Vagina (tissue), 2 donors: ENCODE data around the gene MTMR12. TPM values are rescaled to one million over a fixed set of nuclear protein-coding genes. Genes with fewer than 3 reads are reported as not detected.

Source experiments
- DNase-seq, 2 donors: peaks; one replicate each; pipeline ENCODE4 v3.0.0-alpha.2; 2017; ENCODE audit errors: extremely low spot score in 2 of 2
- H3K27ac ChIP-seq: fragments of 200-600 bp; sonication (generic); one replicate; pipeline ENCODE4 v1.5.1; 2019
- H3K27me3 ChIP-seq: fragments of 200-600 bp; sonication (generic); one replicate; pipeline ENCODE4 v1.5.1; 2019
- H3K36me3 ChIP-seq, 2 donors: fragments of 200-600 bp; sonication (generic); one replicate each; pipeline ENCODE4 v1.5.1; 2017 to 2019
- H3K4me1 ChIP-seq: fragments of 200-600 bp; sonication (generic); one replicate; pipeline ENCODE4 v1.5.1; 2019
- H3K4me3 ChIP-seq, 2 donors: fragments of 200-600 bp; sonication (generic); 1 replicate in 1 of 2; 2 replicates in 1 of 2; pipeline ENCODE4 v1.5.1; 2016 to 2019
- H3K9me3 ChIP-seq: fragments of 200-600 bp; sonication (generic); one replicate; pipeline ENCODE4 v1.5.1; 2019
- CTCF ChIP-seq, 3 experiments: fragments of 450-650 bp in 2 of 3; fragments of 200-600 bp in 1 of 3; sonication (generic) in 1 of 3; IDR thresholded peaks; one replicate each; pipeline ENCODE4 v1.5.1; 2017 to 2019; ENCODE audit warnings: antibody characterized with exemption in 3 of 3, mild to moderate bottlenecking in 2 of 3, moderate library complexity in 2 of 3
- POLR2A ChIP-seq, 2 donors: fragments of 450-650 bp; IDR thresholded peaks; one replicate each; pipeline ENCODE4 v1.6.1; 2017; ENCODE audit warnings: antibody characterized with exemption in 2 of 2, mild to moderate bottlenecking in 2 of 2, moderate library complexity in 2 of 2
- POLR2AphosphoS5 ChIP-seq, 2 donors: sonication (generic); formaldehyde crosslinking; IDR thresholded peaks; one replicate each; pipeline ENCODE4 v1.9.0; 2017; ENCODE audit warnings: antibody characterized with exemption in 2 of 2, mild to moderate bottlenecking in 2 of 2, low read depth in 1 of 2; ENCODE audit not compliant: insufficient read depth in 1 of 2
- intact Hi-C: fragments of 100-400 bp; cut with DNase I; formaldehyde crosslinking; loops from one replicate; pipeline ENCODE4 v1.15.1; 2023
- total RNA-seq: library from RNA; depleted of rRNA; stranded (reverse); fragments of >200 nt; gene quantifications from one replicate; pipeline ENCODE4 v1.2.3, GENCODE V29; 2016

The MTMR12 gene
- total RNA-seq, 1 donor from 2014 or later: 23.8 TPM

DNA sequence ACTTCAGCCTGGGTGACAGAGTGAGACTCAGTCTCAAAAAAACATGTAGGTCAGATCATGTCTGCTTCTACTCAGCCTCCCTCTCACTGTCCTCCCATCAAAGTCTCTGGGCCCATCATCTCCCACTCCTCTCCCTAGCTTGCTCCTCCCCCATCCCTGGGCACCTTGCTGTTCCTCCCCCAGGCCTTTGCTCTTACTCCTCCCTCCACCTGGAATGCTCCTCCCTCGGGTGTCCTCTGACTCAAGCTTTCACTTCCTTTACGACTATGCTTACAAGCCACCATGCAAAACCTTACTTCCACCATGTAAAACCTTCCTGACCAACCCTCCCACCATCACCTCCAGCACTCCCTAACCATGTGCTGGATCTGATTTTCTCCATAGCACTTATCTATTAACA, 51.5 kb downstream of the MTMR12 start:
- Histone ChIP-seq H3K36me3 (peaks cover 0 to 55% of the 10 kb centered on the region in 2 donors), H3K4me1 (peaks cover 11% of the 10 kb centered on the region), H3K27me3 (no peaks in the 10 kb centered on the region), H3K9me3 (no peaks in the 10 kb centered on the region), H3K4me3 (no peak overlapping the region), H3K27ac (no peak overlapping the region)
- TF ChIP-seq POLR2AphosphoS5 (IDR thresholded peaks at IDR 0.05; ENCODE audit: insufficient read depth in 1 of 2, low read depth in 1 of 2) (no peak), CTCF (IDR thresholded peaks at IDR 0.05) (no peak), POLR2A (IDR thresholded peaks at IDR 0.05) (no peak)
- DNase-seq: no peak
- intact Hi-C loops: no loop called here

DNA sequence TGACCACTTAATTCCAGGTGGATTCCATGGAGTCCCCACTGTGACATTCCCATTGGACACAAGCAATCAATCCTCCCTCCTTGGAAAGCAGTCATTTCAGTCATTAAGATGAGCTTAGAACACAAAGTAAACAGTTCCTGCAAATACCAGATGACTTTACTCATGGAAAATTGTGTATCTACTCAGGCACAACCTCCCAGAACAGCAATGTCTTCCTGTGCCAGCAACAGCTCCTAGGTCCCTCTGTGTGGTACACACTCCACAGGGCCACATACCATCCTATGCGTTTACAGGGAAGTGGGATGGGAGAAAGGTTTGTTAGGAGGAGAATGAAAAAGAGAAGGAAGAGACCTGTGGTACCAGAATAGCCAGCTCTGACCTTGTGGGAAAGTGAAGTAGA, 53.7 kb downstream of the MTMR12 start:
- peaks cover 21% of the 10 kb centered on the region for H3K4me1 ChIP-seq
- no peaks in the 10 kb centered on the region for H3K27me3 ChIP-seq
- no peaks in the 10 kb centered on the region for H3K9me3 ChIP-seq
- H3K27ac ChIP-seq: no peak overlapping the region
- peaks cover 0 to 64% of the 10 kb centered on the region in 2 donors for H3K36me3 ChIP-seq
- no peak for DNase-seq
- TF ChIP-seq POLR2AphosphoS5 (IDR thresholded peaks at IDR 0.05; ENCODE audit: insufficient read depth in 1 of 2, low read depth in 1 of 2): no peak
- no peak for TF ChIP-seq CTCF (IDR thresholded peaks at IDR 0.05)
- no peak for TF ChIP-seq POLR2A (IDR thresholded peaks at IDR 0.05)
- intact Hi-C loops: no loop called here
- no peak overlapping the region for H3K4me3 ChIP-seq

DNA sequence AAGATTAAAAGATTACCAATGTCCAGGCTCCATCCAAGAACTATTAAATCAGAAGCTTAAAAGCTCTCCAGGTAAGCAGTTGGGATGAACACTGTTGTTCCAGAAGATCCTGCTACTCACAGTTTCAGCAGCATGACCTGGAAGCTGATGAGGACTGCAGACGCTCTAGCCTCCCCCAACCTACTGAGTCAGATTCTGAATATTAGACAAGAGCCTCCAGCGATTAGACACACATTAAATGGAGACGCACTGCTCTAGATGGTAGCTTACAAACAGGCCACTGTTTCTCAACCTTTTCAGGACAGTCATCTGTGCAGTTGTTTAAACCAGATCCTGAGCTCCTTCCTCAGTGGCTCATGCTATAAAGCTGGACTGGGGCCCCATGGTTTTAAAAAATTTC, 54.3 kb downstream of the MTMR12 start:
- DNase-seq: no peak
- no peaks in the 10 kb centered on the region for H3K9me3 ChIP-seq
- TF ChIP-seq CTCF (IDR thresholded peaks at IDR 0.05): no peak
- TF ChIP-seq POLR2AphosphoS5 (IDR thresholded peaks at IDR 0.05; ENCODE audit: insufficient read depth in 1 of 2, low read depth in 1 of 2): no peak
- no peak for TF ChIP-seq POLR2A (IDR thresholded peaks at IDR 0.05)
- no peaks in the 10 kb centered on the region for H3K27me3 ChIP-seq
- no peak overlapping the region for H3K27ac ChIP-seq
- H3K4me1 ChIP-seq: peaks cover 21% of the 10 kb centered on the region
- no peak overlapping the region for H3K4me3 ChIP-seq
- peaks cover 0 to 64% of the 10 kb centered on the region in 2 donors for H3K36me3 ChIP-seq
- intact Hi-C loops: no loop called here

GRCh38 chr5:32255540-32255900, 57.2 kb downstream of the MTMR12 start:
- no peak overlapping the region for H3K4me3 ChIP-seq
- no peaks in the 10 kb centered on the region for H3K27me3 ChIP-seq
- no peak for DNase-seq
- no peaks in the 10 kb centered on the region for H3K9me3 ChIP-seq
- no peak overlapping the region for H3K27ac ChIP-seq
- TF ChIP-seq CTCF (IDR thresholded peaks at IDR 0.05) (no peak), POLR2A (IDR thresholded peaks at IDR 0.05) (no peak), POLR2AphosphoS5 (IDR thresholded peaks at IDR 0.05; ENCODE audit: insufficient read depth in 1 of 2, low read depth in 1 of 2) (no peak)
- intact Hi-C loops: no loop called here
- H3K36me3 ChIP-seq: peaks cover 0 to 59% of the 10 kb centered on the region in 2 donors
- H3K4me1 ChIP-seq: peaks cover 14% of the 10 kb centered on the region

DNA sequence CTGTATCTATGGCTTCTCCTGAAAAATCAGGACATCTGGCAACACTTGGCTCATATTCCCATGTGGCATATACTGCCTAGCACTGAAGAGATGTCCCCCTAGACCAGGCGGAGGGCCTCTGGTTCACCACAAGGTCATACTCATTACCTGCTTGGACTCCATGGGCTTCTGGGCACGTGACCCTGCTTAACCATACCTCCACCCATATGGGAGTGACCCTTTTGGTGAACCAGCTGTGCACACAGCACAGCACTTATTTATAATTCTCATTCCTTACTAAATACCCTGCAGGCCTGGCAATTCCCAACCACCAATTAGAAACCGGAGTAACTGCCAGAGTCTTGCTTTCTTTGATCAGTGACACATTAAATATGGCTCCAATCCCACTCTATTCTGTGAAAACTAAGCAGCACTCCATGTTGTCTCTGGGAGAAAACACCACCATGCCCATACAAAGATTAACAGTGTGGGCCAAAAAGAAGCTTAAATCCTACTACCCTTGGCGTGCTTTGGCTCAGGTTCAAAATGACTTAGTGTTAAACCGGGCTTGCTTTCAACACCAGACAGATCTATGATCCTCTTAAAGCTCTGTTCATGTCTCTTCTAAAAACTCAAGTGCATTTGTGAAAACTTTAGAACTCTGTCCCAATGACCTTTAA, 57.7 kb downstream of the MTMR12 start:
- no peak overlapping the region for H3K4me3 ChIP-seq
- no peak overlapping the region for H3K27ac ChIP-seq
- no peak for TF ChIP-seq CTCF (IDR thresholded peaks at IDR 0.05)
- TF ChIP-seq POLR2AphosphoS5 (IDR thresholded peaks at IDR 0.05; ENCODE audit: insufficient read depth in 1 of 2, low read depth in 1 of 2): no peak
- no peak for TF ChIP-seq POLR2A (IDR thresholded peaks at IDR 0.05)
- H3K27me3 ChIP-seq: no peaks in the 10 kb centered on the region
- no peaks in the 10 kb centered on the region for H3K9me3 ChIP-seq
- DNase-seq: no peak
- intact Hi-C loops: no loop called here
- H3K4me1 ChIP-seq: peaks cover 13% of the 10 kb centered on the region
- H3K36me3 ChIP-seq: peaks cover 0 to 54% of the 10 kb centered on the region in 2 donors
